Activated CD8-positive, alpha-beta memory T cell treated with anti-CD3 and anti-CD28 coated beads for 24 hours (primary cell): ENCODE measurements around the gene TIMM21.

Experiments
- DNase-seq: peaks from one replicate; pipeline ENCODE4 v3.0.0-alpha.2; 2020

The TIMM21 gene

GRCh38 chr18:74148543-74149070 is 284 bp downstream of the TIMM21 start:
- DNase-seq, result no peak

- DNase-seq, result no peak
Observed at GRCh38 chr18:74149878-74150277, 1.6 kb downstream of the TIMM21 start.

DNA sequence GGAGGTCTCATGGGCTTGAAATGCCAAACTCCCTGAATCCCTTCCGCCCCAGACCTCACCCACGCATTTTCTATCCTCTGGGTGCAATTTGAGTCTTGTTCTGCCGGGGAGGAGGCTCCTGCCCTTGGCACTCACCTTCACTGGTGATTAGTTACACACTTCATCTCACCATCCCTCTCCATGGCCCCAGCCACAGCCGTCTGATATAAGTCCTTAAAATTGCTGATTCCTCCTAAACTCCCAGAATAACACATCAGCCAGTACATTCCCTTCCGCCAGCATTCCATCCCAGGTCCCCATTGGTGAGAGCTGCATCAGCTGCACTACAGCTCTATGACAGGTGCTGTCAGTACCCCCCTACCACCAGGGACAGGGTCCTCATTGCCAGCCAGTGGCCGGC is 3.9 kb downstream of the TIMM21 start:
- no peak for DNase-seq

- DNase-seq, result no peak
Observed at GRCh38 chr18:74152857-74153256, 4.5 kb downstream of the TIMM21 start.

- no peak for DNase-seq
Observed at GRCh38 chr18:74153377-74153776, 5.1 kb downstream of the TIMM21 start.

GRCh38 chr18:74153793-74154192 is 5.5 kb downstream of the TIMM21 start:
- no peak for DNase-seq

DNA sequence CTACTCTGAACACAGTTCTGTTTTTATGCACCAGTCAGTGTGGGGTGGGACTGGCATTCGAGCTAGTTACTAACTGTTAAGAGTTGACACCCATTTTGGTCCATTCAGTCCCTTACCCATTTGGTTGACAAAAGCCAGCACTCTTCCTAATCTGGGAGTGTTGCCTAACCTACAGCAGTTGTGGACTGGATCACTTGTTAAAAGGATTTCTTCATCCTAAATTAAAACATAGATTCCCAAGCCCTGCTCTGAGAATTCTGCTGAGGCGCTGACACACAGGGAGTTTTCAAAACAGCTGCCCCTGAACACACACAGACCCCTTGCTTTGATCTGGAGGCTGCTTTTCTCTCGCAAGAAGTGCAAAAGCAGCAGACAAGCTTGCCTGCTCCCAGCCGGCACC is 6.4 kb downstream of the TIMM21 start:
- DNase-seq, result no peak

DNA sequence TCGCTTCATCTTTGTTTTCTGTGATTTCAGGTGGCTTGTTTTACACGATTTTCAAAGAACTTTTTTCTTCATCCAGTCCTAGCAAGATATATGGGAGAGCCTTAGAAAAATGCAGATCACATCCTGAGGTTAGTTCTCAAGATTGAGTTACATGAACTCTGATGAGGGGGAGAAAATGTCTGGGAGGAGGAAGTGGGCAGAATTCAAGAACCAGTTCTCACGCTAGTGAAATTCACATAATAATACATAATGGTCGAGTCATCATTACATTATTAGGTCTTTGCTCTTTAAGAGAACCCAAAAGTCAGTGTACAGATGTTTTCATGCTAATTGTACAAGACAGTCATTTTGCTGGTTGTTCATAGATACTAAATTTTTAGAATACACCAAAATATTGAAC is 7.0 kb downstream of the TIMM21 start:
- DNase-seq, result no peak

- DNase-seq, result no peak
Observed at GRCh38 chr18:74163019-74163660, 14.8 kb downstream of the TIMM21 start.

- no peak for DNase-seq
Observed at GRCh38 chr18:74166386-74166785, 18.1 kb downstream of the TIMM21 start.

- DNase-seq, result no peak
Observed at GRCh38 chr18:74171910-74172606, 23.7 kb downstream of the TIMM21 start.

DNA sequence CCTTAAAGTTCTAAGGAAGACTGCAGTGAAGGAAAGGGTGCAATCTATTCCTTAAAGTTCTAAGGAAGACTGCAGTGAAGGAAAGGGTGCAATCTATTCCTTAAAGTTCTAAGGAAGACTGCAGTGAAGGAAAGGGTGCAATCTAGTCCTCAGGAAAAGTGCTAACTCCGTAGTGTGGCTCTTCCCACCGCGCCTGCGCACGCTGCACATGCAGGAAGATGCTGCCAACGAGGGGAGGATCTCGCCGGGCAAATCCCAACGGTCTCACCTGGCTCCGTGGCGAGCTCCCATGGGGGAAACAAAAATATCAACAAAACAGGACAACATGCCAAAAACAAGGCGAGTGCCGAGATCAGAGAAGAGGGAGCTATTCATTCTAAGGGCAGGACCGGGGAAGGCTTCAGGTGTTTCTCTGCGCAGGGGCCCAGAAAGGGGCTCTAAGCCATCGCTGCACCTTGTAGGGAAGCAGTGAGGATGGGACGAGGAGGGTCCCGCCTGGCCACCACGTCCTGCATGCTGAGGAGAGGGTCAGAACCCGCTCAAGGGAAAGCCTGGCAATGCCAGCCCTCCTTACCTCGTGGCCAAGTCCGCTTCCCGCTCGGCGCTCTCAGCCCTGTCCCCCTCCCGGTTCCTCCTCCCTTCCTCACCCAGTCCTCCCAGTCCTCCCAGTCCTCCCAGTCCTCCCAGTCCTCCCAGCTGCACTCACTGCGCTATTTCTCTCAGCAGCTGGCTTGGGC is 24.5 kb downstream of the TIMM21 start:
- DNase-seq, result no peak

- no peak for DNase-seq
Observed at GRCh38 chr18:74173434-74173750, 25.1 kb downstream of the TIMM21 start.

GRCh38 chr18:74175658-74176057 is 27.3 kb downstream of the TIMM21 start:
- DNase-seq, result no peak

- no peak for DNase-seq
Observed at GRCh38 chr18:74178884-74179283, 30.6 kb downstream of the TIMM21 start.

GRCh38 chr18:74179623-74180199 is 31.4 kb downstream of the TIMM21 start:
- no peak for DNase-seq

GRCh38 chr18:74182335-74182734 is 34.0 kb downstream of the TIMM21 start:
- no peak for DNase-seq

- DNase-seq, result no peak
Observed at GRCh38 chr18:74183130-74183529, 34.8 kb downstream of the TIMM21 start.

DNA sequence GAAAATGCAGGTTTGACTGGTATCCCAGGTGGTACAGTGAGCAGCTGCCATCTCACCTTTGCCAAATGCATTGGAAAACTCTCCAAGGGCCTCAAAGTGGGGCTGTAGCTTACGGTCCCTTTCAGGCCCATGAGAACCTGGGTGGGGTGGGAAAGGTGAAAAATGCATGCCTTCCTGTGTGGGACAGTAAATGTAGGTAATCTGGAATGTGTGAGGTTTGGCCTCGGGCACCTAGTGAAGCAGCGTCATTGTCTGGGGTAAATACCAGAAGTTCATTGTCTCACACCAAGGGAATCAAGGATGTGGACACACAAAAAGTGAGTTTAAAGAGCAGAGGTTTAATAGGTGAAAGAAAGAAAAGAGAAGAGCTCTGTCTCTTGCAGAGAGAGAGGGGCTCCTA is 36.6 kb downstream of the TIMM21 start:
- no peak for DNase-seq

- DNase-seq, result no peak
Observed at GRCh38 chr18:74185860-74186259, 37.5 kb downstream of the TIMM21 start.

DNA sequence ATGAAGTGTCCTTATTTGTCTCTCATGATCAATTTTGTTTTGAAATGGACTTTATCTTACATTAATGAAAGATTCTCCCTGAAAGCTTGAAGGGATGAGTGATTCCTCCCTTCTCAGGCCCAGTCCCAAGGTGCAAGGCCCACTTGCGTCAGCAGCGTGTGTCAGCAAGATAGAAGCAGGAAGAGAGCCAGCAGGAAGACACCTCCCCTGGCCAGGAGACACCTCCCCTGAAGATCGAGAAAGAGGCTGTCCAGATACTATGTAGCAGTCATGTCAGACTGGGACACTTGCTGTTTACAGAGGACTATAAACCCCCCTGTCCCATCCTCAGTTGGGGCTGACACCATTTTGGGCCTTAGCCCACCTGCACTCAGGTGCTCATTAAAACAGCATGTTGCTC is 38.3 kb downstream of the TIMM21 start:
- no peak for DNase-seq

DNA sequence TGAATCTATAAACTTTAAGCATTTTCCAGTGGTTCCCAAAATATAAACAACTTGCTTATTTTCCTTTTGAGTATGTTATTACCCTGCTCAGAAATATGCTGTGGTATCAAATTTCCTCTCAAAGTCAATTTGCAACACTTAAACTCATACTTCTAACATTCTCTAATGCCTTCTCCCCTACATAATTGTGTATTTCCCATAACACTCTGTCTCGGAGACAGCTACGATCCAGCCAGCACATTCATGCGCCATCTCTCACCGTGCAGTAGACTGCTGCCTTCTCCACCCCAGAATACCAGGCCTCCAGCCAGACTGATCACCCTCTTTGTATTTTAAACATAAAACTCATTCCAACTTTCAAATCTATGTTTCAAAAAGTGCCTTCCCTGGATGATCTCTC is 41.8 kb downstream of the TIMM21 start:
- DNase-seq, result no peak

DNA sequence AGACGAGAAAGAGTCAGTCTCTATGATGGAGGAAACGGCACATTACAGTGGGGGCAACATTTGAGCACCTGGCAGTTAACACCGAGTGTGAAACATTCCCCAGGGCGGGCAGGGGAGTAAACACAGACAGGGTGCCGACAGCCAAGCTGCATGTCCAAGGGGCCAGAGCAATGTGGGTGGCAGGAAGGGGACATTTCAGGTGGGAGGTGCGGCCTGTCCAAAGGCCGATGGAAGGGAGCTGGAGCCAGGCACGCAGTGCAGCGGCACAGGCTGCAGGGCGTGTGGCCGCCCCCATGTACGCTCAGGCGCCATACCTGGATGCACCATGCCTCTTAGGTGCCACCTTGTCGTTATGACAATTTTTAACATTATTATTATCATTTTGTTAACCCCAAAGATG is 43.3 kb downstream of the TIMM21 start:
- DNase-seq, result no peak

GRCh38 chr18:74194691-74195090 is 46.4 kb downstream of the TIMM21 start:
- peak; percentile 47 for DNase-seq
